SK-MEL-5 (cell line): Measurements from ENCODE around the gene STAB1. TPM values are rescaled to one million over a fixed set of nuclear protein-coding genes. Genes with fewer than 3 reads are reported as not detected.

Experiments used
- DNase-seq: peaks from one replicate; pipeline ENCODE4 v3.0.0-alpha.2; 2016; ENCODE audit warnings: low read depth, low spot score
- in situ Hi-C: cut with HindIII; loops from 2 replicates; pipeline ENCODE4 v1.10.0; 2016; ENCODE audit warnings: low sequenced_read_pairs, high pct_unique_total_duplicates, low pct_unique_long_range_greater_than_20kb
- total RNA-seq: library from RNA; depleted of rRNA; stranded (reverse); fragments of >200 nt; shearing (Covaris generic); gene quantifications from 2 replicates; pipeline ENCODE4 v1.2.3, GENCODE V29; 2014

STAB1 gene
- total RNA-seq, 1 experiment from 2014 or later: not detected

- in situ Hi-C loops: no loop called here
- no peak for DNase-seq
Measured at GRCh38 chr3:52495777-52496602, 852 bp downstream of the STAB1 start.

DNA sequence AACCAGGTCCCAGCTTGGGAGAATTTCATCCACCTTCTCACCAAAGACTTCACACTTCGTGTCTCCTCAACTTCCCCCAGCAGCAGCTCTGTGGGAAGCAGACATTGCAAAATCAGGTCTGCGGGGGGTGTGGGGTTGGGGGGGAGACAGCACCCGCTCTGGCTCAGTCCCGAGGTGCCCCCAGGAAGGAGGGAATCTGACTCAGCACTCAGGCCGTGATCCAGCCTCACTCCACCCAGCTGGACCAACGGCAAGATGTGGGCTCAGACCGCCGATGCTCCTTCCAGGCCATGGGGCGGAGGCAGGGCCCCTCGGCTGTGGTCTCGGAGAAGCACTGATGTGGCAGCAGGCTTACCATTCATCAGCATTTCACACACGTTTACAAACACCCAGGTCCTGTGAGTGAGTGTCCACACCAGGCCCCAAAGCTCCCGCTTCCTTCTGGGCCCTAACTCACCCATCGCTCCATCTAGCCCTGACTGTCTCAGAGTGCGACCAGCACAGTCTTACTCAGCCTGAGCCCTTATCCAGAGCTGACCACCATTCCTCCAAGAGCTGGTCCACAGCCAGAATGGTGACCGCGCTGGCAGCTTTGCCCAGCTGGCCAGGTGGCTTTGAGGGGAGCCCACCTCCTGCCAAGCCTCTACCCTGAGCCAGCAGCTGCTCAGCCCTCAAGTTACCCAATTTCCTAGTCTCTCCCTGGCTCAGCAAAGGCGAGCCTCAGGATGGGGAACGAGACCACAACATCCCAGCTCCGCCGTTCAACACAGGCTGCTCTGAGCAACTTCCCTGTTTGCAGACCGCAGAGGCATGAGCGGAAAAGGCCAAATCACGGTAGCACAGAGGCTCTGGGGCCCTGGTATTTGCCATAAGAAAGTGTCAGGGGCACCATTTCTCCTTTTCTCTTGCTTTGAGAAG lies 3.3 kb downstream of the STAB1 start:
- DNase-seq: no peak
- in situ Hi-C loops: no loop called here

GRCh38 chr3:52501046-52501445 lies 5.9 kb downstream of the STAB1 start:
- no peak for DNase-seq
- in situ Hi-C loops: no loop called here

GRCh38 chr3:52502001-52502400 lies 6.9 kb downstream of the STAB1 start:
- DNase-seq: no peak

DNA sequence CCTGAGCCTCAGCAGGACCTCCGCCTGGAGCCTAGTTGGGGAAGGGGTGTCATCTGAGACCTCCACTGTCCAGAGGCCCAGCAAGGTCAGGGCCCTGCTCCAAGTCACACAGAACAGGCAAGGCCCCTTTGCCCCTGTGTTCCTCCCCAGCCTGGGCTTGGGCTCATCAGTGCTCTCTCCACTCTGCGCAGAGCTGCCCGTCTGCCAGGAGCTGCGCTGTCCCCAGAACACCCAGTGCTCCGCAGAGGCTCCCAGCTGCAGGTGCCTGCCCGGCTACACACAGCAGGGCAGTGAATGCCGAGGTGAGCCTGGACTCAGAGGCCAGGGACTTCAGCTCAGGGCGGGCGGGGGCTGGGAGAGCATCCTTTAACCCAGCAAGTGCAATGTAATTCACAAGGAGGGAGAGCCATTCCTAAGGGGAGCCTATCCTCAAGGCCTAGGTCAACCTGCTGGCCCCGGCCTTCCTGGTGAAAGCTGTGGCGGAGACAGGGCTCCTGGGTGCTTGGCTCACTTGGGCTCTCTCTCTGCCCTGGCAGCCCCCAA lies 7.7 kb downstream of the STAB1 start:
- in situ Hi-C loops: no loop called here
- no peak for DNase-seq

More at GRCh38 chr3:52502001-52502400, 6.9 kb downstream of the STAB1 start:
- in situ Hi-C loops: no loop called here

DNA sequence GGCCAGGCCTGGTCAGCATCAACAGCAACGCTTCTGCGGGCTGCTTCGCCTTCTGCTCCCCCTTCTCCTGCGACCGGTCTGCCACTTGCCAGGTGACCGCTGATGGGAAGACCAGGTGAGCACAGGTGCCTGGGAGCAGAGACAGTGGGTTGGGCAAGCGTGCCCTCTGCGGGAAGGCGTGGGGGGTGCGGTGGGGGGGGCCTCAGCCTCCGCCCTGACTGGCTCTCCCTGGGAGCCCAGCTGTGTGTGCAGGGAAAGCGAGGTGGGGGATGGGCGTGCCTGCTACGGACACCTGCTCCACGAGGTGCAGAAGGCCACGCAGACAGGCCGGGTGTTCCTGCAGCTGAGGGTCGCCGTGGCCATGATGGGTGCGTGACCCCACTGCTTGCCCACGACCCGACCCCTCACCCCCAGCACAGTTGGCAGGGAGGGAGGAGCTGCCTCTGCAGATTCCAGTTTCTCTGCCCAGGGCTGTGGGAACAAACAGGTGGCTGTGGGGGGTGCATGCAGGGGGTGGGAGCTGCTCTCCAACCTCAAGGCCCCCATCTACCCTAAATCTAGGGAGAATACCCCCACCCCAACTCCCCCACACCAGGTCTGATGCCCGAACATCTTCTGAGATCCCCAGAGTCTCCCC lies 8.8 kb downstream of the STAB1 start:
- DNase-seq: no peak
- in situ Hi-C loops: no loop called here

GRCh38 chr3:52504977-52505376 lies 9.8 kb downstream of the STAB1 start:
- DNase-seq: no peak
- in situ Hi-C loops: no loop called here

DNA sequence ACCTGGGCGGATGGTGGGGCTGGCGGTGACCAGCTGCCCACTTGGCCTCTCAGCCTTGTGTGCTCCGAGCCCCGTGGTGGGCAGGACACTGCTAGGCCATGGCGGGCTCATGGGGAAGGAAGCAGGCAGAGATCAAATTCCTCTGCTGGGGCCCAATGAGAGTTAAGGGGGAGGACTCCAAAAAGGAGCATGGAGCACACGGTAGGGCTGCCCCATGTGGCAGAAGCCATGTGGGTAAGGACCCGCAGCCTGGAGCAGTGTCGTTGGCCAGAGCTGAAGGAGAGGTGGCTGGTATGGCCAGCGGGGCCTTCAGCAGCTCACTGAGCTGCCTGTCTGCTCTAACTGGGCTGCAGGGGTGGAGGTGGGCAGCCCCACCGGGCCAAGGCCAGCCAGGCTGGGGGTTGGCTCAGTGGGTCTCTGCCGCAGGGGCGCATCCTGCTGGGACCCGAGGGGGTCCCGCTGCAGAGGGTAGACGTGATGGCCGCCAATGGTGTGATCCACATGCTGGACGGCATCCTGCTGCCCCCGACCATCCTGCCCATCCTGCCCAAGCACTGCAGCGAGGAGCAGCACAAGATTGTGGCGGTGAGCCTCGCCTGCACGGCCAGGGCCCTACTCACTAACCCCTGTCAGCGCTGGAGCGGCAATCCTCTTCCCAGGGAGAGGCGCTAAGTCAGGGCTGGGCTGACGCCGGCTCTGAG lies 11.3 kb downstream of the STAB1 start:
- in situ Hi-C loops: no loop called here
- DNase-seq: no peak

- DNase-seq: no peak
- in situ Hi-C loops: no loop called here
Measured at GRCh38 chr3:52507359-52507758, 12.2 kb downstream of the STAB1 start.

DNA sequence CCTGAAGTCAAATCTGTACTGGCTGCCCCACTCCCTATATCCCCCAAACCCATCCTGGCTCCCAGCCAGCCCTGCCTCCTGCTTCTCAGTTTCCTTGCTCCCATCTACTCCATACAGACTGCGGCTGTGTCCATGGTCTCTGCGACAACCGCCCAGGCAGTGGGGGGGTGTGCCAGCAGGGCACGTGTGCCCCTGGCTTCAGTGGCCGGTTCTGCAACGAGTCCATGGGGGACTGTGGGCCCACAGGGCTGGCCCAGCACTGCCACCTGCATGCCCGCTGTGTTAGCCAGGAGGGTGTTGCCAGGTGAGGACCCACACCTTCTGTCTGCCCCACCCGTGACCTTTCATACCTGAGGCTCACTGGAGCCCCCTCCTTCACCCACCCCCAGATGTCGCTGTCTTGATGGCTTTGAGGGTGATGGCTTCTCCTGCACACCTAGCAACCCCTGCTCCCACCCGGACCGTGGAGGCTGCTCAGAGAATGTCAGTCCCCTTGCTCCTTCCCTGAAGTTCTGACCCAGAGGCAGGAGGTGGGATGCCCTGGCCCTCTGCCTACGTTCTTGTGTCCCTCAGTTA lies 14.7 kb downstream of the STAB1 start:
- in situ Hi-C loops: no loop called here
- DNase-seq: no peak

- in situ Hi-C loops: no loop called here
Measured at GRCh38 chr3:52511509-52511908, 16.4 kb downstream of the STAB1 start.

GRCh38 chr3:52512105-52512504 lies 17.0 kb downstream of the STAB1 start:
- in situ Hi-C loops: no loop called here
- DNase-seq: no peak

More at GRCh38 chr3:52511509-52511908, 16.4 kb downstream of the STAB1 start:
- no peak for DNase-seq

- no peak for DNase-seq
- in situ Hi-C loops: no loop called here
Measured at GRCh38 chr3:52512727-52513126, 17.6 kb downstream of the STAB1 start.

DNA sequence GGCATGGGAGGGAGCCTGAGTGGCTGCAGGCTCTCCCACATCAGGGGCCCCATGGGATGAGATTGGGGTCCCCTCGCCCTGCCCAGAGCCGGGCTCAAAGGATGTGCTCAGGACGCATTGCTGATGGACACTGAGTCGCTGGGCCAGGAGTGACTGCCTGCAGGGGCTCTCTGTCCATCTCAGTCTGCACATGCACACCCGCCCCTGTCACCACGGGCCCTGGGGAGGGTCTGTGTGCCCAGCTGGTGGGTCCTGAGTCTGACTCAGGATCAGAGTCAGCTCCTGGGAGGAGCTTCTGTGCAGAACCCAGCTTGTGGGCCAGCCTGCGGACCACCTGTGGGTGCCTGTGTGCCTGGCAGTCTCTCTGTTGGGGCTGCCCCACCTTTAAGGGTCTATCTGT lies 18.1 kb downstream of the STAB1 start:
- in situ Hi-C loops: no loop called here

DNA sequence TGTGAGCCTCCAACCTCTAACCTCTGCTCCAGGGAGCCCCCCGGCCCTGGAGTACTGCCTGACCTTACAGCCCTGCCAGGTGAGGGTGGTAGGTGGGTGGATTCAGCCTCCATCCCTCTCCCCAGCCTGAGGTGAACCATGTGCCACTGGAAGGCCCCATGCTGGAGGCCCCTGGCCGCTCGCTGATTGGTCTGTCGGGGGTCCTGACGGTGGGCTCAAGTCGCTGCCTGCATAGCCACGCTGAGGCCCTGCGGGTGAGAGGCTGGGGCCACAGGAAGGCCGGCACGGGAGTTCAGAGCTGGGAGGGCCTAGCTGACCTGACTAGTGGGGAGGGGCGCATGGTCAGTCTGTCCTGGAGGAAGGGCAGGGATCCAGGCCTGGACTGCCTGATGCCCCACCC lies 19.4 kb downstream of the STAB1 start:
- in situ Hi-C loops: no loop called here
- no peak for DNase-seq

More for the DNA sequence above, 18.1 kb downstream of the STAB1 start:
- no peak for DNase-seq

DNA sequence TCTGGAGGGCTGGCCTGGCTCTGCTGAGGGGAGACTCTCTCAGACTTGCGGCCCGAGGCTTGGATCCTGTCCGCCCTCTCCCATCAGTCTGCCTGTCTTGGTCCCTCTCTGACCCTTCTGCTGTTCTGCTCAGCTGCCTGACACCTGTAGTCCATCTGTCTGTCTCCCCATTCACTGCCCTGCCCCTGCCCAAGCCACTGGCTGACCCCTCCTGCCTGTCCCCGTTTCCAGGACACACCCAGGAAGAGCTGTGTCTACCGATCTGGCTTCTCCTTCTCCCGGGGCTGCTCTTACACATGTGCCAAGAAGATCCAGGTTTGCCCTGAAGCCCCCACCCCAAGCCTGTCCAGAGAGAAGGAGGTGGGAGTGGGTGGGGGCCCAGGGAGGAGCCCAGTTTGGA lies 20.1 kb downstream of the STAB1 start:
- DNase-seq: no peak
- in situ Hi-C loops: no loop called here
